ENCODE data around the gene QPRT. TPM values are rescaled to one million over a fixed set of nuclear protein-coding genes. Genes with fewer than 3 reads are reported as not detected.
"Not testable (repeated sequence)": the region's sequence is repeated elsewhere in the genome, so short reads cannot be mapped to it uniquely, and the experiment has no call there.

The QPRT gene
- total RNA-seq, 1 experiment from 2014 or later = 1.7 TPM

GRCh38 chr16:29692606-29693005 lies 13.6 kb downstream of the QPRT start:
- DNase-seq (ENCODE audit: low read depth) = not testable (repeated sequence)

GRCh38 chr16:29694384-29695195 lies 15.6 kb downstream of the QPRT start:
- peak; percentile 99 for DNase-seq (ENCODE audit: low read depth)

GRCh38 chr16:29695675-29696074 lies 16.7 kb downstream of the QPRT start:
- not testable (repeated sequence) for DNase-seq (ENCODE audit: low read depth)

- DNase-seq (ENCODE audit: low read depth) = no peak
Observed at GRCh38 chr16:29696881-29697331, 17.9 kb downstream of the QPRT start.

- no peak for DNase-seq (ENCODE audit: low read depth)
Observed at GRCh38 chr16:29697391-29697790, 18.4 kb downstream of the QPRT start.

- no peak for DNase-seq (ENCODE audit: low read depth)
Observed at GRCh38 chr16:29698042-29698441, 19.1 kb downstream of the QPRT start.

- no peak for DNase-seq (ENCODE audit: low read depth)
Observed at GRCh38 chr16:29698484-29699323, 19.7 kb downstream of the QPRT start.

GRCh38 chr16:29699324-29700219 lies 20.6 kb downstream of the QPRT start:
- no peak for DNase-seq (ENCODE audit: low read depth)

GRCh38 chr16:29700253-29700987 lies 21.4 kb downstream of the QPRT start:
- DNase-seq (ENCODE audit: low read depth) = peak; percentile 82

GRCh38 chr16:29701214-29701555 lies 22.2 kb downstream of the QPRT start:
- DNase-seq (ENCODE audit: low read depth) = no peak

GRCh38 chr16:29702269-29702668 lies 23.3 kb downstream of the QPRT start:
- DNase-seq (ENCODE audit: low read depth) = no peak

GRCh38 chr16:29705030-29705429 lies 26.1 kb downstream of the QPRT start:
- DNase-seq (ENCODE audit: low read depth) = no peak

- DNase-seq (ENCODE audit: low read depth) = not testable (repeated sequence)
Observed at GRCh38 chr16:29707160-29707559, 28.2 kb downstream of the QPRT start.

- DNase-seq (ENCODE audit: low read depth) = no peak
Observed at GRCh38 chr16:29708917-29709600, 30.1 kb downstream of the QPRT start.

GRCh38 chr16:29709657-29710056 lies 30.7 kb downstream of the QPRT start:
- DNase-seq (ENCODE audit: low read depth) = not testable (repeated sequence)

GRCh38 chr16:29710227-29711219 lies 31.5 kb downstream of the QPRT start:
- DNase-seq (ENCODE audit: low read depth) = peak; percentile 74

GRCh38 chr16:29712809-29713208 lies 33.8 kb downstream of the QPRT start:
- no peak for DNase-seq (ENCODE audit: low read depth)

GRCh38 chr16:29714396-29714795 lies 35.4 kb downstream of the QPRT start:
- DNase-seq (ENCODE audit: low read depth) = no peak

GRCh38 chr16:29714972-29715371 lies 36.0 kb downstream of the QPRT start:
- no peak for DNase-seq (ENCODE audit: low read depth)

All from LHCN-M2 (cell line).